Ovary (tissue), 9 donors: Measurements from ENCODE around the gene PIAS1. TPM values are rescaled to one million over a fixed set of nuclear protein-coding genes. Genes with fewer than 3 reads are reported as not detected.

ENCODE experiments used
- polyA plus RNA-seq, 2 donors: library from polyadenylated mRNA; stranded (reverse); fragments of 200-250 nt in 1 of 2; fragments of 350-450 nt in 1 of 2; fragmentation: Illumina TruSeq in 1 of 2; extraction: RNeasy Lipid Tissue Mini Kit (QIAGEN cat#74804) in 1 of 2; gene quantifications; one replicate each; pipeline ENCODE4 v1.2.3, GENCODE V29; 2013 to 2014
- total RNA-seq, 7 donors: library from RNA; depleted of rRNA in 2 of 7; stranded (reverse); fragments of >200 nt in 2 of 7; fragmentation: NEBNext Ultra II Directional in 3 of 7; extraction: Animal tissue kit (Norgen Biotek cat#: 25700) in 3 of 7; gene quantifications; one replicate each; pipeline versions ENCODE4 v1.1.0 to v1.2.4, GENCODE V29; 2016 to 2023
- donor health status: DM: no; HTN: no; CAD: no; lungs with moderate emphysema.
- donor health status: DM: no; HTN: no; CAD: no.
- donor health status: Bipolar disorder and iron deficiency.
- donor health status: DM: yes; HTN: yes; CAD: no.
- donor health status: DM: no; HTN: no; CAD: no.
- donor health status: DM: yes; HTN: yes; CAD: no.

Gene PIAS1
- total and polyA plus RNA-seq, 9 donors = 18.6 to 75.4 (median 48.6) TPM

Other genes with a start within 250 kb of the PIAS1 start
- 1 to 10 TPM in 2 of 7 donors, under 1 TPM in 5; 0.34 to 1.2 (median 0.92) TPM for gene SKOR1, start 228.8 kb upstream of the PIAS1 start, total RNA-seq
- under 1 TPM; 0.05 to 0.67 TPM for gene SKOR1, start 228.8 kb upstream of the PIAS1 start, polyA plus RNA-seq
- not detected for gene RNU6-1, start 214.3 kb upstream of the PIAS1 start, total RNA-seq
- not detected for gene RNU6-1, start 214.3 kb upstream of the PIAS1 start, polyA plus RNA-seq
- gene CALML4, start 151.0 kb downstream of the PIAS1 start, total RNA-seq = 1 to 10 TPM; 2.5 to 9.3 (median 3.2) TPM
- gene CALML4, start 151.0 kb downstream of the PIAS1 start, polyA plus RNA-seq = 1 to 10 TPM; 3.2 to 9.5 TPM
- 10 to 100 TPM in 5 of 7 donors, 1 to 10 TPM in 2; 6.3 to 21.8 (median 12.0) TPM for gene CLN6, start 175.4 kb downstream of the PIAS1 start, total RNA-seq
- 10 to 100 TPM; 10.9 to 13.9 TPM for gene CLN6, start 175.4 kb downstream of the PIAS1 start, polyA plus RNA-seq
- 10 to 100 TPM; 30.3 to 83.2 (median 55.9) TPM for gene FEM1B, start 223.4 kb downstream of the PIAS1 start, total RNA-seq
- gene FEM1B, start 223.4 kb downstream of the PIAS1 start, polyA plus RNA-seq = 10 to 100 TPM; 15.8 to 32.9 TPM